Neuronal stem cell (in vitro differentiated cells): ENCODE data around the gene SHF.

ENCODE experiments used
- DNase-seq: peaks from one replicate; pipeline ENCODE4 v3.0.0-alpha.2; 2013; ENCODE audit warnings: low spot score
- H2AFZ ChIP-seq: one replicate; pipeline ENCODE4 v1.6.1; 2013; ENCODE audit warnings: mild to moderate bottlenecking, low read length, inconsistent platforms
- H2AK5ac ChIP-seq: 2 replicates; pipeline ENCODE4 v1.6.1; 2013; ENCODE audit warnings: low read depth, mild to moderate bottlenecking, inconsistent platforms, low read length, moderate library complexity, mixed read lengths
- H2BK120ac ChIP-seq: 2 replicates; pipeline ENCODE4 v1.6.1; 2013; ENCODE audit warnings: low read depth, mild to moderate bottlenecking, inconsistent platforms, low read length, moderate library complexity, mixed read lengths
- H2BK12ac ChIP-seq: one replicate; pipeline ENCODE4 v1.6.1; 2013; ENCODE audit warnings: low read length, inconsistent platforms
- H2BK15ac ChIP-seq: 2 replicates; pipeline ENCODE4 v1.6.1; 2013; ENCODE audit warnings: mild to moderate bottlenecking, low read length, inconsistent platforms, mixed read lengths
- H2BK5ac ChIP-seq: one replicate; pipeline ENCODE4 v1.6.1; 2013; ENCODE audit warnings: inconsistent platforms, mild to moderate bottlenecking, low read length, moderate library complexity
- H3K14ac ChIP-seq: one replicate; pipeline ENCODE4 v1.6.1; 2013; ENCODE audit warnings: low read length, inconsistent platforms
- H3K18ac ChIP-seq: 2 replicates; pipeline ENCODE4 v1.6.1; 2013; ENCODE audit warnings: low read length, inconsistent platforms
- H3K23ac ChIP-seq: 2 replicates; pipeline ENCODE4 v1.6.1; 2013; ENCODE audit warnings: low read depth, mild to moderate bottlenecking, mixed read lengths, low read length, inconsistent platforms; ENCODE audit not compliant: poor library complexity
- H3K27ac ChIP-seq: replicated peaks from 3 replicates; pipeline ENCODE4 v1.5.1; 2013; ENCODE audit warnings: low read length, inconsistent platforms
- H3K27me3 ChIP-seq, 3 experiments: 2 replicates each; pipeline ENCODE4 v1.6.1; 2013; ENCODE audit warnings: low read length in 3 of 3, mild to moderate bottlenecking in 2 of 3, inconsistent platforms in 1 of 3, low read depth in 1 of 3, mixed read lengths in 1 of 3, moderate library complexity in 1 of 3; ENCODE audit not compliant: control insufficient read depth in 3 of 3, insufficient read depth in 3 of 3
- H3K36me3 ChIP-seq, 2 donors: replicated peaks in 1 of 2; 2 replicates each; pipeline ENCODE4 v1.6.1; 2013; ENCODE audit warnings: low read length in 2 of 2; ENCODE audit not compliant: control insufficient read depth in 2 of 2, insufficient read depth in 2 of 2
- H3K4ac ChIP-seq: 2 replicates; pipeline ENCODE4 v1.6.1; 2013; ENCODE audit warnings: inconsistent platforms, mild to moderate bottlenecking, low read length, moderate library complexity
- H3K4me1 ChIP-seq, 2 donors: 1 replicate in 1 of 2; 2 replicates in 1 of 2; pipeline ENCODE4 v1.6.1; 2013; ENCODE audit warnings: low read length in 2 of 2, low read depth in 1 of 2; ENCODE audit not compliant: control insufficient read depth in 2 of 2, insufficient read depth in 1 of 2
- H3K4me2 ChIP-seq: one replicate; pipeline ENCODE4 v1.6.1; 2013; ENCODE audit warnings: mild to moderate bottlenecking, low read length, inconsistent platforms; ENCODE audit not compliant: insufficient read depth, poor library complexity, severe bottlenecking
- H3K4me3 ChIP-seq, 2 donors: 2 replicates each; pipeline ENCODE4 v1.5.1; 2013; ENCODE audit warnings: low read length in 2 of 2, mild to moderate bottlenecking in 2 of 2, inconsistent platforms in 1 of 2, moderate library complexity in 1 of 2
- H3K79me1 ChIP-seq: one replicate; pipeline ENCODE4 v1.6.1; 2013; ENCODE audit warnings: low read depth, mild to moderate bottlenecking, inconsistent platforms, low read length, moderate library complexity
- H3K9ac ChIP-seq: one replicate; pipeline ENCODE4 v1.6.1; 2013; ENCODE audit warnings: mild to moderate bottlenecking, low read depth, low read length, inconsistent platforms; ENCODE audit not compliant: poor library complexity
- H3K9me3 ChIP-seq, 2 donors: replicated peaks in 1 of 2; 2 replicates each; pipeline versions ENCODE3 to v1.6.1; 2013; ENCODE audit warnings: low read length in 2 of 2, mild to moderate bottlenecking in 2 of 2, inconsistent platforms in 1 of 2, low read depth in 1 of 2, mixed read lengths in 1 of 2, moderate library complexity in 1 of 2; ENCODE audit not compliant: control insufficient read depth in 2 of 2, insufficient read depth in 1 of 2
- H4K8ac ChIP-seq: one replicate; pipeline ENCODE4 v1.6.1; 2013; ENCODE audit warnings: low read depth, mild to moderate bottlenecking, inconsistent platforms, low read length, moderate library complexity
- H4K91ac ChIP-seq: one replicate; pipeline ENCODE4 v1.6.1; 2013; ENCODE audit warnings: low read length, low read depth, mild to moderate bottlenecking, inconsistent platforms; ENCODE audit not compliant: poor library complexity
- WGBS, 2 donors: extraction: QIAGEN DNeasy Blood & Tissue Kit; methylation state at CpG; one replicate each; pipeline ENCODE4 v1.1.7; 2013; ENCODE audit warnings: missing lambda C conversion rate in 2 of 2, mixed read lengths in 1 of 2; ENCODE audit not compliant: insufficient read length in 2 of 2, insufficient replicate concordance in 1 of 2; ENCODE audit errors: extremely low coverage in 2 of 2; 5-methylcytosine and 5-hydroxymethylcytosine counted together

Gene SHF

DNA sequence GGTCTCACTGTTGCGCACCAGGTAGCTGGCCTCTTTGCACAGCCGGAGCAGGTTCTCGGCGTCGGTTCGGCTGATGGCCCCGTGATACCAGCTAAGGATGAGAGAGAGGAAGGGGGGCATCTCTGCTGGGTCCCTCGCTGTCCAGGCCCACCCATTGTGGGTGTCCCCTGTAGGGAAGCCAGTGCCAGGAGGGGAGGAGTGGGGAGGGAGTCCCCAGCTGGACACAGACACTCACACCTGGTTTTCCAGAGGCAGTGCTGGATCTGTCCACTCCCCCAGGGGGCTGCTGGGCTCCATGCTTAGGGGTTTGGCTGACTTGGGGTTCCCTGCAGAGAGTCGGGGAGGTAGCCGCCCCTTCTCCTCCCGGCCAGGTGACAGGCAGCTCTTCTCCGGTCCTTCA lies 15.9 kb downstream of the SHF start:
- Histone ChIP-seq H3K14ac (no peak overlapping the region), H3K9ac (no peak overlapping the region), H2AK5ac (no peak overlapping the region), H3K27ac (no peak overlapping the region), H3K4ac (no peak overlapping the region), H2BK12ac (no peak overlapping the region), H2BK5ac (no peak overlapping the region), H3K23ac (no peak overlapping the region), H3K4me3 (no peak overlapping the region), H3K18ac (no peak overlapping the region), H2BK120ac (no peak overlapping the region), H3K4me1 (peaks cover 0 to 5% of the 10 kb centered on the region in 2 donors), H3K4me2 (no peak overlapping the region), H3K36me3 (peaks cover 22 to 76% of the 10 kb centered on the region in 2 donors), H2BK15ac (no peak overlapping the region), H3K9me3 (no peaks in the 10 kb centered on the region), H4K91ac (no peak overlapping the region), H4K8ac (no peak overlapping the region), H3K27me3 (no peaks in the 10 kb centered on the region), H3K79me1 (peaks cover under 1% of the 10 kb centered on the region), H2AFZ (no peak overlapping the region)
- DNase-seq: no peak
- WGBS, 2 donors: no CpG with 5 or more reads among the region's 12 CpGs

DNA sequence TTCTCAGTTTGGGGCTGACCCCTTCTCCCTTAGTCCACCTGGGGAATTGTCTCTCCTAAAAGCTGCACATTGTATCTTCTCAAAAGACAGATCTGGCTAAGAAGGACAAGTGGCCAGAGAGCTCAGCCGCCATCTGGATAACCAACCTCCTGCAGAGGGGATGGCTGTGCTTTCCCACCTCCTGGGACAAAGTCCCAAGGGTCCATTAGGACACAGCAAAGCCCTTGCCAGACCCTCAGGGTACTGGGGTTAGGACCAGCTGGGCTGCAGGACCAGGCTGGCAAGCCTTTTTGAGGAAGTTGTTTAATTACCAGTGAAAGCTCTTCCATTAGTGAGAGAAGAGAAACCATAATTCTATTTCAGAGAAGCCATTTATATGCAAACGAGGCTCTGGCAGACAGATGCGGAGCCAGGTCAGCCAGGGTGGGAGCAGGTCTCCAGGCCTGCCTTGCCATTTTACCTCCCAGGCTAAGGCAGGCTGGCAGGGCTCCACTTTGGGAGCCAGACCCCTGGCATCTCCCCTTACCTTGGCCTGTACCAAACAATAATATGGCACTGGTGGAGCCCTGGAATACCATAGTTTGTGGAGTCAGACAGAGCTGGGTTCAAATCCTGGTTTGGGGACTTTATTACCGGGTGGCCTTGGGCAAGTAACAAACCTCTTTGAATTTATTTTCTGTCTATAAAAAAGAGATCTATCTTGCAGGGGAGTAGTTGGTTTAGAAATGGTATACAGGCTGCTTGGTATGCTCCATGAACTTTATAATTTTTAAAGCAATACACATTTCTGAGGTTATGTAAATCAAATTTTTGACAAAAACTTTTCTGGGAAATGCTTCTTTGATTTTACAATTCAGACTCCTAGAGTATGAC lies 17.9 kb downstream of the SHF start:
- Histone ChIP-seq H2BK15ac (no peak overlapping the region), H3K4me1 (peaks cover 3 to 8% of the 10 kb centered on the region in 2 donors)
- no peak for DNase-seq

DNA sequence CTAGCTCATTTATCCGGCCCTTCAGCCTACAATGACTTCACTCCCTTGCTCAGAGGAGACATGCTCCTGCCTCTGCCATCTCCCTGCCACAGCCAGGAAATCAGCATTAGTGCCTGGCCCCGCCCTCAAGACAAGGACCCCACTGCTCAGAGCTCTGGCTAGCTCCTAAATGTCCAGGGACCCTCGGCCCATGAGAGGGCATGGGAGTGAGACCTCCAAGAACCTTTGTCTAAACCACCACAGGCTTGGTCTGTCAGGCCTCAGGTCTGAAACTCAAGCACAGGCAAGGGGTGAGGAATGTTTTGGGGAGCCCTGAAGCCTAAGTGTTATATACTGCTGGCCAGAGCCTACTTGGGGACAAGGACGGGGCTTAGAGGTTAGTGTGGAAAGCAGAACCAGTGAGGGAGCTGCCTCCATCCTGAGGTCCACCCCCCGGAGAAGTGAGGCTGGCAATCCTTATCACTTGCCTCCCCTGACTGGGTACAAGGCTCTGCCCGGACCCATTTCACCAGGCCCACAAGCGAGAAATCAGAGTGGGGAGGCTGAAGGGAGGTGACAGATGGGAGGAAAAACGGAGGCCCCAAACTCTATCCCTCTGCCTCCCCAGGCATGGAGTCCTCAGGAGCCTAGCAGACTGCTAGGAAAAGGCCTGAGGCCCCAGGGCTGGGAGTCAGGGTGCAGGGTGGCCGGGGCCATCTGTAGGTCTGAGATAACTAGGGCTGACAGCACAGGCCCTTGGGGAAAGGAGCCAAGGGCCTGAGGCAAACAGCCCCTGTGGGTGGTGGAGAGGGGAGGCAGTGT lies 18.8 kb downstream of the SHF start:
- Histone ChIP-seq H2BK15ac (no peak overlapping the region), H3K4me3 (no peak overlapping the region), H3K9me3 (no peaks in the 10 kb centered on the region), H3K14ac (no peak overlapping the region), H3K23ac (no peak overlapping the region), H3K4me2 (no peak overlapping the region), H3K79me1 (peaks cover 1% of the 10 kb centered on the region), H3K27me3 (no peaks in the 10 kb centered on the region), H2BK12ac (no peak overlapping the region), H2AFZ (no peak overlapping the region), H3K18ac (no peak overlapping the region), H3K4me1 (peaks cover 3 to 8% of the 10 kb centered on the region in 2 donors), H4K8ac (no peak overlapping the region), H3K27ac (no peak overlapping the region), H3K36me3 (peaks cover 18 to 49% of the 10 kb centered on the region in 2 donors), H3K9ac (no peak overlapping the region), H2BK5ac (no peak overlapping the region), H4K91ac (no peak overlapping the region), H2BK120ac (no peak overlapping the region), H2AK5ac (no peak overlapping the region), H3K4ac (no peak overlapping the region)
- DNase-seq: no peak
- no CpG with 5 or more reads among the region's 9 CpGs for WGBS, 2 donors

More for the DNA sequence above, 17.9 kb downstream of the SHF start:
- Histone ChIP-seq H2BK120ac (no peak overlapping the region), H3K18ac (no peak overlapping the region), H2AFZ (no peak overlapping the region), H3K23ac (no peak overlapping the region), H4K91ac (no peak overlapping the region), H3K36me3 (peaks cover 21 to 58% of the 10 kb centered on the region in 2 donors), H2AK5ac (no peak overlapping the region), H3K14ac (no peak overlapping the region), H3K9ac (no peak overlapping the region), H3K27me3 (no peaks in the 10 kb centered on the region), H3K4ac (no peak overlapping the region), H4K8ac (no peak overlapping the region), H3K4me2 (no peak overlapping the region), H3K9me3 (no peaks in the 10 kb centered on the region), H3K79me1 (peaks cover 1% of the 10 kb centered on the region), H3K4me3 (no peak overlapping the region), H2BK12ac (no peak overlapping the region), H2BK5ac (no peak overlapping the region), H3K27ac (no peak overlapping the region)
- no CpG with 5 or more reads among the region's 4 CpGs for WGBS, 2 donors

DNA sequence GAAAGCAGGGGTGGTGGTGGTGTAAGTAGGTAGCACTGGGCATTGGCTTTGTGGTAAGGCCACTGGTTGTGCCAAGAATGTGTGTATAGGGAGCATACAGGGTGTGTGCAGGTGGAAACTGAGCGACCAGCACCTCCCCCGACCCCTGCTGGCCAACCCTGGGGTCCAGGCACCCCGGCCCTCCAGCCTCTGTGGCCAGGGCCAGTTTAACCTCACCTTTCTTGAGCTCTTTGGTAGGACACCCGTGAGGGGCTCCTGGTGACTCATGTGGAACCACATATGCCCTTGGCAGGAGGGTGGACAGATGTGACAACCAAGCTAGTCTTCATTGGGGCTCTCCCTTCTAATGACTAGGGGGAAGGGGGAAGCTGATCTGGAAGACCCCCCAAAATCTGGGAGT lies 19.5 kb downstream of the SHF start:
- Histone ChIP-seq H3K4me2 (no peak overlapping the region), H4K8ac (no peak overlapping the region), H3K9ac (no peak overlapping the region), H3K4me3 (no peak overlapping the region), H3K9me3 (no peaks in the 10 kb centered on the region), H3K79me1 (peaks cover 1% of the 10 kb centered on the region), H2BK5ac (no peak overlapping the region), H2AK5ac (no peak overlapping the region), H3K27ac (peak overlapping the region; percentile 97), H2BK12ac (no peak overlapping the region), H3K14ac (no peak overlapping the region), H3K4me1 (peaks cover 3 to 9% of the 10 kb centered on the region in 2 donors), H2BK120ac (no peak overlapping the region), H3K4ac (no peak overlapping the region), H3K36me3 (peaks cover 12 to 42% of the 10 kb centered on the region in 2 donors), H3K18ac (peak overlapping the region; percentile 23), H4K91ac (no peak overlapping the region), H3K27me3 (no peaks in the 10 kb centered on the region), H2BK15ac (no peak overlapping the region), H2AFZ (no peak overlapping the region), H3K23ac (peak overlapping the region; percentile 27)
- no peak for DNase-seq
- WGBS, 2 donors: no CpG with 5 or more reads among the region's 4 CpGs
